GM13977 (cell line): Measurements from ENCODE around the gene GFRA4.

ENCODE experiments used
- DNase-seq: peaks from one replicate; pipeline ENCODE4 v3.0.0; 2012; ENCODE audit warnings: low spot score
- CTCF ChIP-seq: IDR thresholded peaks from 2 replicates; pipeline ENCODE4 v1.5.1; 2012; ENCODE audit warnings: mild to moderate bottlenecking, control low read depth; ENCODE audit not compliant: insufficient read depth; ENCODE audit errors: extremely low read depth, missing control alignments
- in situ Hi-C: fragments of 300-500 bp; cut with MboI; formaldehyde crosslinking; loops from one replicate; pipeline ENCODE4 v1.12.0; 2022; ENCODE audit warnings: low sequenced_read_pairs, low pct_unique_long_range_greater_than_20kb, mixed read lengths, inconsistent platforms; ENCODE audit not compliant: unreplicated experiment

The GFRA4 gene

GRCh38 chr20:3646651-3647050 is 16.5 kb downstream of the GFRA4 start:
- no peak for TF ChIP-seq CTCF
- no peak for DNase-seq
- in situ Hi-C loops: no loop called here

GRCh38 chr20:3646067-3646440 is 17.1 kb downstream of the GFRA4 start:
- in situ Hi-C loops: no loop called here
- no peak for TF ChIP-seq CTCF
- DNase-seq: no peak

GRCh38 chr20:3645309-3646066 is 17.7 kb downstream of the GFRA4 start:
- in situ Hi-C loops: no loop called here
- no peak for DNase-seq
- TF ChIP-seq CTCF: no peak

GRCh38 chr20:3640259-3640658 is 22.9 kb downstream of the GFRA4 start:
- in situ Hi-C loops: no loop called here
- no peak for DNase-seq
- no peak for TF ChIP-seq CTCF

- in situ Hi-C loops: no loop called here
- DNase-seq: no peak
- TF ChIP-seq CTCF: no peak
Measured at GRCh38 chr20:3635346-3635745, 27.9 kb downstream of the GFRA4 start.

GRCh38 chr20:3633913-3634478 is 29.2 kb downstream of the GFRA4 start:
- no peak for TF ChIP-seq CTCF
- in situ Hi-C loops: no loop called here
- DNase-seq: no peak
